Measurements from ENCODE around the gene TLE2. TPM values are rescaled to one million over a fixed set of nuclear protein-coding genes. Genes with fewer than 3 reads are reported as not detected.
"Not testable (repeated sequence)": the region's sequence is repeated elsewhere in the genome, so short reads cannot be mapped to it uniquely, and the experiment has no call there.

Gene TLE2
- total RNA-seq, 2 experiments from 2014 or later = 0.99 to 1.00 TPM

DNA sequence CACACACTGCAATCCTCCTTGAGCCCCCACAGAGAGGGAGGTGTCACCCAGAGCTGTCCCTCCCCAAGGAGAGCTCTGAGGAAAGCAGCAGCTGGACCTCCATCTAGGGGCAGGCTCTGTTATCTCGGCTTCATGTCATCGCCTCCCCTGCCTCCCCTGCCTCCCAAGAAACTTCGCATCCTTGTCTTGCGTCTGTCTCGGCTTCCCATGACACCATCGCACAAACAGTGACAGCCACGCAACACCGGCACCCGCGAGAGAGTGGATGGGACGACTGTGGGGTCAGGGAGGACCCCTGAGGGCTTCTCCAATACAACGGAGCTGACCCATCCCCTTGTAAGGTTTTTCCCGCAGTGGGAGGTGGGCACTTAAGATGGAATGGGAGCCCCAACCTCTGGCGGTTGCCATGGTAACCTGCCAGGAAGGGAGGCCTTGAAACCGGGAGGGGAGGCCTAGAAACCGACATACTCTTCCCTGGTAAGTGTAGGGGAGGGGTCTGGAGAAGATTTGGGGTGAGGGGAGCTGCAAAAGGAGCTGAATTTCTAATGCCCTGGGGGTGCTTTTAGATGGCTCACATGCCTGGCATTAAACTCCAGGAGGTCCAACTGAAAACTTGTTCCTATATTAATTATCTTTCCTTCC lies 16.3 kb downstream of the TLE2 start:
- H3K36me3 Mint-ChIP-seq (ENCODE audit: low read depth) = no peaks in the 10 kb centered on the region
- CTCF ChIA-PET = interaction anchor here (1.3 kb wide), 1 partner anchor 13 kb away, joined by 8 read pairs; no protein-coding TSS in a partner anchor
- H3K4me1 Mint-ChIP-seq = no peaks in the 10 kb centered on the region
- POLR2A ChIA-PET = no interaction called here
- H3K4me3 Mint-ChIP-seq = no peak overlapping the region
- H3K27me3 Mint-ChIP-seq = no peaks in the 10 kb centered on the region
- no peaks in the 10 kb centered on the region for H3K9me3 Mint-ChIP-seq
- no peak overlapping the region for H3K27ac Mint-ChIP-seq
- no peak for DNase-seq

DNA sequence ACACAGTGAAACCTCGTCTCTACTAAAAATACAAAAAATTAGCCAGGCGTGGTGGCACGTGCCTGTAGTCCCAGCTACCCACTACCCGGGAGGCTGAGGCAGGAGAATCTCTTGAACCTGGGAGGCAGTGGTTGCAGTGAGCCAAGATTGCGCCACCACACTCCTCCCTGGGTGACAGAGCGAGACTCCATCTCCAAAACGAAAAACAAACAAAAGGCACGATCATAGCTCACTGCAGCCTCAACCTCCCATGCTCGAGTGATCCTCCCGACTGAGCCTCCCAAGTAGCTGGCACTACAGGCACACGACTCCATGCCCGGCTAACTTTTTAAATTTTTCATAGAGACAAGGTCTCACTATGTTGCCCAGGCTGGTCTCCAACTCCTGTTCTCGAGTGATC lies 17.0 kb downstream of the TLE2 start:
- CTCF ChIA-PET = interaction anchor here (0.6 kb wide), 1 partner anchor 89 kb away, joined by 3 read pairs; no protein-coding TSS in a partner anchor
- H3K36me3 Mint-ChIP-seq (ENCODE audit: low read depth); H3K27ac Mint-ChIP-seq; H3K27me3 Mint-ChIP-seq; H3K4me3 Mint-ChIP-seq; H3K4me1 Mint-ChIP-seq; DNase-seq; H3K9me3 Mint-ChIP-seq; POLR2A ChIA-PET: not testable (repeated sequence)

DNA sequence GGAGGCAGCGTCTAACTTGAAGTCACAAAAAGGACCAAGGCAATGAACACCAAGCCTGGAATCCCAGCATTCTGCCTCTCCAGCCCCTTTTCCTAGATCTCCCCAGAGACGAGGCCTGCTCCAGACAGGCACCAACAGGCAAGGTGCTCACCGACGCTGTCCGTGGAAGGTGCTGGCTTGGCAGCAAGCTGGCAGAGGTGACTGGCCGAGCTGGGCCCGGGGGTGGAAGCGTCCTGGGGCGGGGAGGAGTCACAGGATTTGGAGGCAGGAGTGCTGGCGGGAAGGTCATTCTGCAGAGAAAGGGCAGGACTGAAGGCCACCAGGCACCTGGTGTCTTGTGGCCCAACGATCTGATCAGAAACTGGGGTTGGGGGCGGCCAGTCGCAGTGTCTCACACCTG lies 18.2 kb downstream of the TLE2 start:
- H3K27me3 Mint-ChIP-seq = no peaks in the 10 kb centered on the region
- H3K27ac Mint-ChIP-seq = no peak overlapping the region
- ChIA-PET CTCF (interaction anchor here (1.0 kb wide), 1 partner anchor 97 kb away, joined by 3 read pairs; no protein-coding TSS in a partner anchor), POLR2A (no interaction called here)
- H3K36me3 Mint-ChIP-seq (ENCODE audit: low read depth) = no peaks in the 10 kb centered on the region
- H3K4me3 Mint-ChIP-seq = no peak overlapping the region
- DNase-seq = no peak
- H3K4me1 Mint-ChIP-seq = no peaks in the 10 kb centered on the region
- no peaks in the 10 kb centered on the region for H3K9me3 Mint-ChIP-seq

DNA sequence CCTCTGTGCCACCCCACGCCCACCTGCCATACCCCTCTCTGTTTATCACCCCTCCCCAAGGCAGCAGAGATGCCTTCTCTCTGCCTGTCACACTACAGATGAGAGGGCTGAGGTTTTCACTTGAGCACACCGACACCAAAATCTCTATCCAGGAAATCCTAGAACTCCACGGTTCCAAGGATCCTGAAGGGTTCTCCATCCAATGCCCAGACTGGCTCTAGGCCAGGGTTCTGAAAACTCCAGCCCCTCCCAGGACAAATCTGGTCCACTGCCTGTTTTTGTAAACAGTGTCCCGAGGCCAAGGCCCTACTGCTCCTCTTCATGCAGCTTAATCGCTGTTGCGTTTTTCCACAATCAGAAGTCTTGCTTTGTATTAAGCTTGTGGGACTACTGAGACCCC lies 20.1 kb downstream of the TLE2 start:
- no peak for DNase-seq
- POLR2A ChIA-PET = no interaction called here
- Mint-ChIP-seq H3K27ac (no peak overlapping the region), H3K4me1 (no peaks in the 10 kb centered on the region), H3K36me3 (ENCODE audit: low read depth) (no peaks in the 10 kb centered on the region), H3K4me3 (no peak overlapping the region), H3K27me3 (no peaks in the 10 kb centered on the region), H3K9me3 (no peaks in the 10 kb centered on the region)
- CTCF ChIA-PET = interaction anchor here (0.6 kb wide), 1 partner anchor 387 kb away, joined by 4 read pairs; no protein-coding TSS in a partner anchor

DNA sequence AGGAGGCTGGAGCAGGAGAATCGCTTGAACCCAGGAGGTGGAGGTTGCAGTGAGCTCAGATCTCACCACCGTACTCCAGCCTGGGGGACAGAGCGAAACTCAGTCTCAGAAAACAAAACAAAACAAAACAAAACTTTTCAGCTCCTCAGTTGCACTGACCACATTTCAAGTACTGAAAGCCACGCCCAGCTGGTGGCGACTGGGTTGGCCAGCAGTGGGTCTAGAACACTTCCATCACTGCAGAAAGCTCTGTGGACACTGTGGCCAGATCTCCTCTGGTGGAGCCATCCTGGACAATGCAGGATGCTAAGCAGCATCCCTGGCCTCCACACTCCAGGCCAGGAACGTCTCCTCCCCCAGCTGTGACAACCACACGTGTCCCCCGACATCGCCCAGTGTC lies 21.1 kb downstream of the TLE2 start:
- no peak for DNase-seq
- ChIA-PET CTCF (interaction anchor here (1.0 kb wide), 1 partner anchor 14 kb away, joined by 4 read pairs; no protein-coding TSS in a partner anchor), POLR2A (no interaction called here)
- H3K4me3 Mint-ChIP-seq = no peak overlapping the region
- H3K36me3 Mint-ChIP-seq (ENCODE audit: low read depth) = no peaks in the 10 kb centered on the region
- no peaks in the 10 kb centered on the region for H3K4me1 Mint-ChIP-seq
- no peaks in the 10 kb centered on the region for H3K9me3 Mint-ChIP-seq
- H3K27ac Mint-ChIP-seq = no peak overlapping the region
- no peaks in the 10 kb centered on the region for H3K27me3 Mint-ChIP-seq

DNA sequence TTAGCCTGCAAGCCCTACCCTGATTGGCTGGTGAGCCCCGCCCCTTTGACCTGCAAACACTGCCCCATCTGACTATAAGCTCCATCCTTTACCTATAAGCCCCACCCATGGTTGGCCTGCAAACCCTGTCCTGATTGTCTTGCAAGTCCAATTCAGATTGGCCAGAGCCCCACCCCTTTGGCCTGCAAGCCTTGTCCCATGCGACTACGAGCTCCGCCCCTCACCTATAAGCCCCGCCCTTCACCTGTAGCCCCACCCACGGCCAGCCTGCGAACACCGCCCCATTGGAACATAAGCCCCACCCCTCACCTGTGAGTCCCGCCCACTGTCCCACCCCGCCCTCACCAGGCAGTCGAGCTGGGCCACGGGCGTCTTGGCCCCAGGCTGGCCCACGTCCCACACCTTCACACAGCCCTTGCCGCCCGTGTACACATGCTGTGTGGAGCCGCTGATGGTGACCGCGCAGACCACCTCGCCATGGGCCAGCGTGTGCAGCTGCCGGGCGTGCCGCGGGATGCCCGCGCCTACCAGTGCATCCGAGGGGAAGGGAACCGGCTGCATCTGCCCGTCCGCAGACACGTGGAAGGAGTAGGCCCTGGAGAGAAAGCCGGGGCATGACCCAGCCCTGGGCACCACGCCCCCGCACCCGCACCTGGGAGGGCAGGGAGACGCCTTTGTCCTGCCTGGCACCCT lies 22.9 kb downstream of the TLE2 start:
- CTCF ChIA-PET = interaction anchor here (0.6 to 1.0 kb wide), 2 partner anchors 56 to 421 kb away, joined by 4 to 5 read pairs; no protein-coding TSS in a partner anchor
- Mint-ChIP-seq H3K4me1 (no peaks in the 10 kb centered on the region), H3K27ac (no peak overlapping the region)

DNA sequence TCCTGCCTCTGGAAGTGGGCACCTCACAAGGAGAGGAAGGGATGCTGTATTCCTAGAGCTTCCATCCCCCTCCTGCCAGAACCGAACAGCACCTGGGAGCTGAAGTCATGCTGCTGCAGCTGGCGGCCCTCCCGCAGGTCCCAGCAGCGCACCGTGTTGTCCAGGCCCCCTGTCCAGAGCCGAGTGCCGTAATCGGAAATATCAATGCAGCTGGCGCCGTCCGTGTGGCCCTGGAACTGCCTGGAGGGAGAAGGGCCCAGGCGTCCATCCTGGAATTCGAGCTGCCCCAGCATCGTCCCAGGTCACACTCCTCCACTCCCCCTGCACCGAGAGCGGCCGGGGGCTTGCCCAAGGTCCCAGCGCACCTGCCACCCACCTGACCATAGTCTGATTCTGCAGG lies 23.7 kb downstream of the TLE2 start:
- no peak for DNase-seq
- Mint-ChIP-seq H3K4me3 (no peak overlapping the region), H3K27ac (no peak overlapping the region), H3K27me3 (no peaks in the 10 kb centered on the region), H3K9me3 (no peaks in the 10 kb centered on the region), H3K4me1 (no peaks in the 10 kb centered on the region), H3K36me3 (ENCODE audit: low read depth) (no peaks in the 10 kb centered on the region)
- ChIA-PET POLR2A (no interaction called here), CTCF (interaction anchor here (0.6 to 1.1 kb wide), 5 partner anchors 24 to 422 kb away, joined by 3 to 5 read pairs (median 4); no protein-coding TSS in a partner anchor)

More for the DNA sequence above, 22.9 kb downstream of the TLE2 start:
- Mint-ChIP-seq H3K27me3 (no peaks in the 10 kb centered on the region), H3K4me3 (no peak overlapping the region), H3K9me3 (no peaks in the 10 kb centered on the region), H3K36me3 (ENCODE audit: low read depth) (no peaks in the 10 kb centered on the region)
- POLR2A ChIA-PET = no interaction called here
- DNase-seq = peak; percentile 13

DNA sequence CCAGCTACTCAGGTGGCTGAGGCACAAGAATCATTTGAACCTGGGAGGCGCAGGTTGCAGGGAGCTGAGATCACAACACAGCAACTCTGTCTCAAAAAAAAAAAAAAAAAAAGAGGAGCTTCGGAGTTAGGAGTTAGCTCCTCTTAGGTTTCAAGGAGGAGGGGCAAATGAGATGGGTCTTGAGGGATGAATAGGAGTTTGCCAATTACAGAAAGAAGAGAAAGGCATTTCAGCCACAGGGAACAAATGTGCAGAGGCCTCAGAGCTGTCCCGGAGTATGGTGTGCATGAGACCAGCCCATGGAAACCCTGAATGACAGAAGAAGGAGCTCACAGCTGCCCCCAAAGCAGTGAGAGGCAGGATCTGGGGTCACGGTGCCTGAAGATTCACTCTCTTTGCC lies 24.6 kb downstream of the TLE2 start:
- H3K27ac Mint-ChIP-seq = no peak overlapping the region
- no peak for DNase-seq
- ChIA-PET POLR2A (interaction anchor here (0.6 kb wide), 1 partner anchor 350 kb away, joined by 6 read pairs; no protein-coding TSS in a partner anchor), CTCF (interaction anchor here (0.6 to 1.1 kb wide), 3 partner anchors 29 to 71 kb away, joined by 3 read pairs; no protein-coding TSS in a partner anchor)
- H3K4me1 Mint-ChIP-seq = no peaks in the 10 kb centered on the region
- no peaks in the 10 kb centered on the region for H3K9me3 Mint-ChIP-seq
- H3K27me3 Mint-ChIP-seq = no peaks in the 10 kb centered on the region
- H3K4me3 Mint-ChIP-seq = no peak overlapping the region
- H3K36me3 Mint-ChIP-seq (ENCODE audit: low read depth) = no peaks in the 10 kb centered on the region

DNA sequence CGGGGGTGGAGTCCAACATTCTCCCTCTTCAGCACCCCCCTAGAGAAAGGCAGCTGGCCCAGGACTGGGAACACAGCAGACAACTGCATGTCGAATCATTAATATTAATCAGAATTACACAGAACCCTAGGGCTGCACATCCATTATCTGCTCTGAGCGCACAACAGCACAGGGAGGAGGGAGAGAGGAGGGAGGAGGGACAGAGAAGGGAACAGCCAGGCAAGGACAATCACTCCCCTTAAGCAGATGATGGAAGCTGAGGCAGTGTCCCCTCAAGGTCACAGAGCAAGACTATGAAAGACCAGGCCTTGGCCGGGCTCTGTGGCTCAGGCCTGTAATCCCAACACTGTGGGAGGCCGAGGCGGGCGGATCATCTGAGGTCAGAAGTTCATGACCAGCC lies 26.0 kb downstream of the TLE2 start:
- DNase-seq = no peak
- no peaks in the 10 kb centered on the region for H3K9me3 Mint-ChIP-seq
- no peaks in the 10 kb centered on the region for H3K27me3 Mint-ChIP-seq
- H3K4me1 Mint-ChIP-seq = no peaks in the 10 kb centered on the region
- no peak overlapping the region for H3K27ac Mint-ChIP-seq
- H3K36me3 Mint-ChIP-seq (ENCODE audit: low read depth) = no peaks in the 10 kb centered on the region
- H3K4me3 Mint-ChIP-seq = no peak overlapping the region
- POLR2A ChIA-PET = no interaction called here
- CTCF ChIA-PET = no interaction called here

DNA sequence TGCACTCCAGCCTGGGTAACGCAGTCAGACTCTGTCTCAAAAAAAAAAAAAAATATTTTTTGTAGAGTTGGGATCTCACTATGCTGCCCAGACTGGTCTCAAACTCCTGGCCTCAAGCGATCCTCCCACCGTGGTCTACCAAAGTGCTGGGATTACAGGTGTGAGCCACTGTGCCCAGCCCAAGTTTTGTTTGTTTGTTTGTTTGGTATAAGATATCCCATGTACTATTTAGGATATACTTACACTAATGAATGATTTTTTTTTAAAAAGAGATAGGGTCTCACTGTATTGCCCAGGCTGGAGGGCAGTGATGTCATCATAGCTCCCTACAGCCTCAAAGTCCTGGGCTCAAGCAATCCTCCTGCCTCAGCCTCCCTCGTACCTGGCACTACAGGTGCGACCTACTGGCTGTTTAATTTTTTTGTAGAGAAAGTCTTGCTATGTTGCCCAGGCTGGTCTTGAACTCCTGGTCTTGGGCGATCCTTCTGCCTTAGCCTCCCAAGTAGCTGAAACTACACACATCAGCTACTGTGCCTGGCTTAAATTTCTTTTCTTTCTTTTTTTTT lies 27.8 kb downstream of the TLE2 start:
- Mint-ChIP-seq H3K36me3 (ENCODE audit: low read depth) (no peaks in the 10 kb centered on the region), H3K27me3 (no peaks in the 10 kb centered on the region), H3K9me3 (no peaks in the 10 kb centered on the region), H3K4me1 (no peaks in the 10 kb centered on the region), H3K4me3 (no peak overlapping the region), H3K27ac (no peak overlapping the region)
- ChIA-PET CTCF (interaction anchor here (0.7 to 1.0 kb wide), 2 partner anchors 39 to 88 kb away, joined by 3 to 4 read pairs; no protein-coding TSS in a partner anchor), POLR2A (no interaction called here)
- DNase-seq = no peak

DNA sequence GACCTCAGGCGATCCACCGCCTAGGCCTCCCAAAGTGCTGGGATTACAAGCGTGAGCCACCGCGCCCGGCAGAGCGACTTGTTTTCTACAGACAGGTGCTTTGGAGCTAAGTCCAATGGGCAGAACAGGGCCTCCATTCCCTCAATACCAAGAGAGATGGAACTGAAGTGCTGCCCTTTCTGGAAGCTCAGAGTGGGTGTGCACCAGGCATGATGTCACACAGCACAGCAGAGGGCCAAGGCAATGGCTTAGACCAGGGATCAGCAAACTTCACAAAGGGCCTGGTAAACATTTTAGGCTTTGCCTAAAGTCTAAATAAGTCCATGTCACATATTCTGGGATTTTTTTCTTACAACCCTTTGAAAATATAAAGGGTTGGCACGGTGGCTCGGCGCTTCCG lies 30.4 kb downstream of the TLE2 start:
- POLR2A ChIA-PET = no interaction called here
- H3K4me3 Mint-ChIP-seq = no peak overlapping the region
- H3K27me3 Mint-ChIP-seq = no peaks in the 10 kb centered on the region
- no peaks in the 10 kb centered on the region for H3K36me3 Mint-ChIP-seq (ENCODE audit: low read depth)
- DNase-seq = no peak
- CTCF ChIA-PET = no interaction called here
- H3K9me3 Mint-ChIP-seq = no peaks in the 10 kb centered on the region
- no peaks in the 10 kb centered on the region for H3K4me1 Mint-ChIP-seq
- no peak overlapping the region for H3K27ac Mint-ChIP-seq

DNA sequence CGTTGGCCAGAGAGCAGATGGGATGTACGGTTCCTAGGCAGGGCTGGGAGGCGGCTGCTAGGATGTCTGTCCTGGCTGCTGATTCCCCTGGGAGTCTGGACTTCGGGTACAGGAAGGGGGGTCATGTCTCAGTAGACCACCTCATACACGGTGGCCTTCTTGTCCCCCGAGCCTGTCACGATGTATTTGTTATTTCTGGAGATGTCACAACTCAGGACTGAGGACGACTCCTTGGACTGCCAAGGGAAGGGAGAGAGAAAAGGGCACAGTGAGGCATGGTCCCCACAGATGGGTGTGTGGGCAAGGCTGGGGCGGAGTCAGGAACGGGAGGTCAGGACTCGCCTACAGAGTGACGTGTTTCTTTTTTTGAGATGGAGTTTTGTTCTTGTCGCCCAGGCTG lies 31.4 kb downstream of the TLE2 start:
- POLR2A ChIA-PET = no interaction called here
- Mint-ChIP-seq H3K36me3 (ENCODE audit: low read depth) (no peaks in the 10 kb centered on the region), H3K27me3 (no peaks in the 10 kb centered on the region), H3K9me3 (no peaks in the 10 kb centered on the region), H3K4me3 (no peak overlapping the region), H3K4me1 (no peaks in the 10 kb centered on the region), H3K27ac (no peak overlapping the region)
- no peak for DNase-seq
- CTCF ChIA-PET = interaction anchor here (0.6 to 0.7 kb wide), 2 partner anchors 45 to 100 kb away, joined by 3 read pairs; no protein-coding TSS in a partner anchor

DNA sequence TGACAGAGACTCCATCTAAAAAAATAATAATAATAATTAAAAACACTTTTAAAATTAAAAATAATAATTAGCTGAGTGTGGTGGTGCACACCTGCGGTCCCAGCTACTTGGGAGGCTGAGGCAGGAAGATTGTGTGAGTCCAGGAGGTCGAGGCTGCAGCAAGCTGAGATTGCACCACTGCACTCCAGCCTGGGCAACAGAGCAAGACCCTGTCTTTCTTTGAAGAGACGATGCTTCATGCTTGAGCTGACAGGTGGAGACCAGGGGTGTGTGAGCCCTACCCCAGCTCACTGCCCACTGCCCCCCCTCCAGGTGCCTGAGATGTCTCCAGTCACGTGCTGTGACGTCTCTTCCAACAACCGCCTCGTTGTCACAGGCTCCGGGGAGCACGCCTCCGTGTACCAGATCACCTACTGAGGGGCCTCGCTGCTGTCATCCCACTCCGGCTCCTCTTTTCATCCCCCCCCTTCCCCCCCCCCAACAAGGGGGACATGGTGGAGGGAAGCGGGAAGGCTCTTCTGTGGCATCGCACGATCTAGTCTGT lies 34.4 kb downstream of the TLE2 start:
- no peaks in the 10 kb centered on the region for H3K9me3 Mint-ChIP-seq
- no peak overlapping the region for H3K27ac Mint-ChIP-seq
- H3K4me3 Mint-ChIP-seq = no peak overlapping the region
- DNase-seq = no peak
- CTCF ChIA-PET = no interaction called here
- no peaks in the 10 kb centered on the region for H3K36me3 Mint-ChIP-seq (ENCODE audit: low read depth)
- H3K27me3 Mint-ChIP-seq = no peaks in the 10 kb centered on the region
- POLR2A ChIA-PET = no interaction called here
- no peaks in the 10 kb centered on the region for H3K4me1 Mint-ChIP-seq

Data from activated CD4-positive, alpha-beta T cell treated with anti-CD3 and anti-CD28 coated beads, Interleukin-2, amount 10 ng/mL, durations not matched to agents 7 days and 5 days (primary cell).